Stomach (tissue), 9 donors: ENCODE measurements around the gene IL31RA. TPM values are rescaled to one million over a fixed set of nuclear protein-coding genes. Genes with fewer than 3 reads are reported as not detected.

Experiments used
- DNase-seq, 2 donors: peaks; one replicate each; pipeline versions ENCODE4 v3.0.0 to v3.0.0-alpha.2; 2013 to 2019
- H3K27ac ChIP-seq, 5 donors: fragments of 200-600 bp in 4 of 5; sonication (generic) in 4 of 5; one replicate each; pipeline ENCODE4 v1.5.1; 2013 to 2019; ENCODE audit warnings: mild to moderate bottlenecking in 1 of 5, moderate library complexity in 1 of 5
- H3K27me3 ChIP-seq, 3 donors: fragments of 200-600 bp; sonication (generic); one replicate each; pipeline ENCODE4 v1.5.1; 2017 to 2019; ENCODE audit warnings: mixed run types in 1 of 3
- H3K36me3 ChIP-seq, 4 donors: fragments of 200-600 bp; sonication (generic); 1 replicate in 3 of 4; 2 replicates in 1 of 4; pipeline ENCODE4 v1.5.1; 2016 to 2019
- H3K4me1 ChIP-seq, 4 donors: fragments of 200-600 bp; sonication (generic); one replicate each; pipeline ENCODE4 v1.5.1; 2016 to 2019
- H3K4me3 ChIP-seq, 4 donors: fragments of 200-600 bp; sonication (generic) in 3 of 4; one replicate each; pipeline ENCODE4 v1.5.1; 2016 to 2019; ENCODE audit warnings: mild to moderate bottlenecking in 1 of 4
- H3K9me3 ChIP-seq, 4 donors: fragments of 200-600 bp; sonication (generic); one replicate each; pipeline ENCODE4 v1.5.1; 2016 to 2019
- CTCF ChIP-seq, 7 experiments: fragments of 450-650 bp in 4 of 7; fragments of 200-600 bp in 3 of 7; sonication (generic) in 3 of 7; IDR thresholded peaks; one replicate each; pipeline ENCODE4 v1.5.1; 2016 to 2019; ENCODE audit warnings: antibody characterized with exemption in 7 of 7, control low read depth in 2 of 7, mild to moderate bottlenecking in 1 of 7
- EP300 ChIP-seq: sonication (generic); formaldehyde crosslinking; IDR thresholded peaks from one replicate; pipeline ENCODE4 v1.6.1; 2017; ENCODE audit warnings: antibody characterized with exemption
- POLR2A ChIP-seq, 4 donors: fragments of 450-650 bp; IDR thresholded peaks; one replicate each; pipeline ENCODE4 v1.6.1; 2016; ENCODE audit warnings: antibody characterized with exemption in 4 of 4, control low read depth in 2 of 4, mild to moderate bottlenecking in 1 of 4, moderate library complexity in 1 of 4
- POLR2AphosphoS5 ChIP-seq, 3 donors: sonication (generic); formaldehyde crosslinking; IDR thresholded peaks; one replicate each; pipeline ENCODE4 v1.6.1; 2016; ENCODE audit warnings: antibody characterized with exemption in 3 of 3
- WGBS, 5 donors: extraction: QIAGEN DNeasy Blood & Tissue Kit in 3 of 5; methylation state at CpG; one replicate each; pipeline versions ENCODE4 v1.1.5 to v1.1.7; 2013 to 2018; 5-methylcytosine and 5-hydroxymethylcytosine counted together
- intact Hi-C: fragments of 100-400 bp; cut with DNase I; formaldehyde crosslinking; loops from one replicate; pipeline ENCODE4 v1.15.1; 2023; ENCODE audit warnings: low total_unique reads
- polyA plus RNA-seq, 3 donors: library from polyadenylated mRNA; stranded (reverse); fragments of 200-250 nt; gene quantifications; one replicate each; pipeline ENCODE4 v1.2.3, GENCODE V29; 2013
- total RNA-seq, 5 donors: library from RNA; depleted of rRNA; stranded (reverse); fragments of >200 nt; gene quantifications; one replicate each; pipeline versions ENCODE4 v1.1.0 to v1.2.3, GENCODE V29; 2014 to 2016
- donor health status: healthy with polysubstance abuse.
- donor health status: Bipolar disorder and iron deficiency.
- donor health status: healthy.

IL31RA gene
- total and polyA plus RNA-seq, 8 donors = 0.18 to 1.3 TPM; not detected in 6

- Histone ChIP-seq H3K36me3 (no peaks in the 10 kb centered on the region), H3K4me1 (peaks cover 0 to 14% (median 5%) of the 10 kb centered on the region in 4 donors), H3K4me3 (no peak overlapping the region), H3K27ac (no peak overlapping the region), H3K9me3 (no peaks in the 10 kb centered on the region), H3K27me3 (no peaks in the 10 kb centered on the region)
- TF ChIP-seq EP300 (no peak), POLR2AphosphoS5 (IDR thresholded peaks at IDR 0.05) (no peak), CTCF (IDR thresholded peaks at IDR 0.05) (no peak), POLR2A (IDR thresholded peaks at IDR 0.05) (no peak)
- intact Hi-C loops = no loop called here
- DNase-seq = no peak
- 85 to 91% (median 87%) methylated on average over 4 of the region's 4 CpGs for WGBS, 5 donors
Observed at GRCh38 chr5:55869847-55870246, 18.7 kb downstream of the IL31RA start.

GRCh38 chr5:55873234-55873633 lies 22.1 kb downstream of the IL31RA start:
- H3K27me3 ChIP-seq = no peaks in the 10 kb centered on the region
- intact Hi-C loops = no loop called here
- peaks cover 0 to 14% (median 5%) of the 10 kb centered on the region in 4 donors for H3K4me1 ChIP-seq
- DNase-seq = no peak
- no peak overlapping the region for H3K4me3 ChIP-seq
- peaks cover 0 to 6% (median 0%) of the 10 kb centered on the region in 4 donors for H3K9me3 ChIP-seq
- no peak overlapping the region for H3K27ac ChIP-seq
- H3K36me3 ChIP-seq = no peaks in the 10 kb centered on the region
- TF ChIP-seq POLR2A (IDR thresholded peaks at IDR 0.05) (no peak), CTCF (IDR thresholded peaks at IDR 0.05) (no peak), POLR2AphosphoS5 (IDR thresholded peaks at IDR 0.05) (no peak), EP300 (no peak)

- peaks cover 0 to 8% (median 0%) of the 10 kb centered on the region in 4 donors for H3K9me3 ChIP-seq
- no peaks in the 10 kb centered on the region for H3K27me3 ChIP-seq
- H3K36me3 ChIP-seq = no peaks in the 10 kb centered on the region
- TF ChIP-seq POLR2AphosphoS5 (IDR thresholded peaks at IDR 0.05) (no peak), POLR2A (IDR thresholded peaks at IDR 0.05) (no peak), CTCF (IDR thresholded peaks at IDR 0.05) (no peak), EP300 (no peak)
- H3K27ac ChIP-seq = no peak overlapping the region
- no peak overlapping the region for H3K4me3 ChIP-seq
- intact Hi-C loops = no loop called here
- DNase-seq = no peak
- H3K4me1 ChIP-seq = no peaks in the 10 kb centered on the region
Observed at GRCh38 chr5:55877655-55878054, 26.5 kb downstream of the IL31RA start.

GRCh38 chr5:55880453-55880852 lies 29.3 kb downstream of the IL31RA start:
- Histone ChIP-seq H3K27me3 (no peaks in the 10 kb centered on the region), H3K9me3 (peaks cover 0 to 8% (median 0%) of the 10 kb centered on the region in 4 donors), H3K4me3 (no peak overlapping the region), H3K4me1 (no peaks in the 10 kb centered on the region), H3K36me3 (no peaks in the 10 kb centered on the region), H3K27ac (no peak overlapping the region)
- no peak for TF ChIP-seq EP300
- TF ChIP-seq POLR2A (IDR thresholded peaks at IDR 0.05) = no peak
- TF ChIP-seq CTCF (IDR thresholded peaks at IDR 0.05) = no peak
- no peak for TF ChIP-seq POLR2AphosphoS5 (IDR thresholded peaks at IDR 0.05)
- no peak for DNase-seq
- intact Hi-C loops = no loop called here
